AG10803 (cell line): ENCODE results near the gene B3GNT2.
"Not testable (repeated sequence)": the region's sequence is repeated elsewhere in the genome, so short reads cannot be mapped to it uniquely, and the experiment has no call there.

Experiments
- DNase-seq: peaks from one replicate; pipeline ENCODE4 v3.0.0; 2010; ENCODE audit warnings: low read depth
- H3K4me3 ChIP-seq: 2 replicates; pipeline ENCODE4 v1.5.1; 2011; ENCODE audit warnings: mild to moderate bottlenecking, low read length, control low read depth
- CTCF ChIP-seq: conservative IDR thresholded peaks from 2 replicates; pipeline ENCODE4 v1.5.1; 2011; ENCODE audit warnings: mild to moderate bottlenecking, low read length, control low read depth, inconsistent platforms

The B3GNT2 gene

GRCh38 chr2:62264186-62264585 is 68.3 kb downstream of the B3GNT2 start:
- no peak for DNase-seq
- no peak overlapping the region for H3K4me3 ChIP-seq
- TF ChIP-seq CTCF, result no peak

GRCh38 chr2:62265106-62265505 is 69.2 kb downstream of the B3GNT2 start:
- no peak for DNase-seq
- TF ChIP-seq CTCF, result no peak

GRCh38 chr2:62266433-62267038 is 70.6 kb downstream of the B3GNT2 start:
- no peak overlapping the region for H3K4me3 ChIP-seq
- no peak for TF ChIP-seq CTCF
- peak; percentile 76 for DNase-seq

More at GRCh38 chr2:62265106-62265505, 69.2 kb downstream of the B3GNT2 start:
- no peak overlapping the region for H3K4me3 ChIP-seq

GRCh38 chr2:62267696-62268095 is 71.8 kb downstream of the B3GNT2 start:
- DNase-seq, result no peak
- TF ChIP-seq CTCF, result no peak
- H3K4me3 ChIP-seq, result no peak overlapping the region

GRCh38 chr2:62268681-62269188 is 72.8 kb downstream of the B3GNT2 start:
- H3K4me3 ChIP-seq, DNase-seq: not testable (repeated sequence)

GRCh38 chr2:62270728-62271127 is 74.8 kb downstream of the B3GNT2 start:
- no peak for TF ChIP-seq CTCF
- no peak for DNase-seq

More at GRCh38 chr2:62270728-62271127, 74.8 kb downstream of the B3GNT2 start:
- H3K4me3 ChIP-seq, result no peak overlapping the region
